Neural crest cell (in vitro differentiated cells): ENCODE results near the gene JUND. TPM values are rescaled to one million over a fixed set of nuclear protein-coding genes. Genes with fewer than 3 reads are reported as not detected.

Experiments used
- DNase-seq: peaks from one replicate; pipeline ENCODE4 v3.0.0; 2021; ENCODE audit warnings: low read depth, mixed read lengths, low spot score
- H3K27ac Mint-ChIP-seq: one replicate; pipeline ENCODE4 v1.8.0; 2021; ENCODE audit warnings: mild to moderate bottlenecking, mixed read lengths; ENCODE audit not compliant: unreplicated experiment
- H3K27me3 Mint-ChIP-seq: 2 replicates; pipeline ENCODE4 v1.8.0; 2021; ENCODE audit warnings: low read depth, mild to moderate bottlenecking, mixed read lengths
- H3K36me3 Mint-ChIP-seq: 2 replicates; pipeline ENCODE4 v1.8.0; 2021; ENCODE audit warnings: low read depth, mild to moderate bottlenecking, mixed read lengths
- H3K4me1 Mint-ChIP-seq: 2 replicates; pipeline ENCODE4 v1.8.0; 2021; ENCODE audit warnings: mixed read lengths
- H3K4me3 Mint-ChIP-seq: one replicate; pipeline ENCODE4 v1.8.0; 2021; ENCODE audit warnings: mild to moderate bottlenecking, mixed read lengths
- H3K9me3 Mint-ChIP-seq: 2 replicates; pipeline ENCODE4 v1.8.0; 2021; ENCODE audit warnings: mixed read lengths
- total RNA-seq: library from RNA; stranded (reverse); gene quantifications from 2 replicates; pipeline ENCODE4 v1.2.1, GENCODE V29; 2021
- TF ChIP-seq, protein P1 (sequence below): fragments of 200-600 bp; sonication (generic); conservative IDR thresholded peaks from 2 replicates; pipeline ENCODE4 v1.5.0; 2021; ENCODE audit warnings: antibody characterized with exemption, mild to moderate bottlenecking

Gene JUND
- total RNA-seq, 1 donor from 2014 or later, result 85.1 TPM

GRCh38 chr19:18257503-18258470 lies 23.6 kb downstream of the JUND start:
- H3K4me1 Mint-ChIP-seq, result no peaks in the 10 kb centered on the region
- H3K9me3 Mint-ChIP-seq, result peaks cover 2% of the 10 kb centered on the region
- H3K27me3 Mint-ChIP-seq, result peaks cover 24% of the 10 kb centered on the region
- no peaks in the 10 kb centered on the region for H3K36me3 Mint-ChIP-seq
- H3K27ac Mint-ChIP-seq, result no peak overlapping the region
- no peak overlapping the region for H3K4me3 Mint-ChIP-seq
- no peak for DNase-seq
- TF ChIP-seq, protein P1, sequence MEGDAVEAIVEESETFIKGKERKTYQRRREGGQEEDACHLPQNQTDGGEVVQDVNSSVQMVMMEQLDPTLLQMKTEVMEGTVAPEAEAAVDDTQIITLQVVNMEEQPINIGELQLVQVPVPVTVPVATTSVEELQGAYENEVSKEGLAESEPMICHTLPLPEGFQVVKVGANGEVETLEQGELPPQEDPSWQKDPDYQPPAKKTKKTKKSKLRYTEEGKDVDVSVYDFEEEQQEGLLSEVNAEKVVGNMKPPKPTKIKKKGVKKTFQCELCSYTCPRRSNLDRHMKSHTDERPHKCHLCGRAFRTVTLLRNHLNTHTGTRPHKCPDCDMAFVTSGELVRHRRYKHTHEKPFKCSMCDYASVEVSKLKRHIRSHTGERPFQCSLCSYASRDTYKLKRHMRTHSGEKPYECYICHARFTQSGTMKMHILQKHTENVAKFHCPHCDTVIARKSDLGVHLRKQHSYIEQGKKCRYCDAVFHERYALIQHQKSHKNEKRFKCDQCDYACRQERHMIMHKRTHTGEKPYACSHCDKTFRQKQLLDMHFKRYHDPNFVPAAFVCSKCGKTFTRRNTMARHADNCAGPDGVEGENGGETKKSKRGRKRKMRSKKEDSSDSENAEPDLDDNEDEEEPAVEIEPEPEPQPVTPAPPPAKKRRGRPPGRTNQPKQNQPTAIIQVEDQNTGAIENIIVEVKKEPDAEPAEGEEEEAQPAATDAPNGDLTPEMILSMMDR, result no peak

DNA sequence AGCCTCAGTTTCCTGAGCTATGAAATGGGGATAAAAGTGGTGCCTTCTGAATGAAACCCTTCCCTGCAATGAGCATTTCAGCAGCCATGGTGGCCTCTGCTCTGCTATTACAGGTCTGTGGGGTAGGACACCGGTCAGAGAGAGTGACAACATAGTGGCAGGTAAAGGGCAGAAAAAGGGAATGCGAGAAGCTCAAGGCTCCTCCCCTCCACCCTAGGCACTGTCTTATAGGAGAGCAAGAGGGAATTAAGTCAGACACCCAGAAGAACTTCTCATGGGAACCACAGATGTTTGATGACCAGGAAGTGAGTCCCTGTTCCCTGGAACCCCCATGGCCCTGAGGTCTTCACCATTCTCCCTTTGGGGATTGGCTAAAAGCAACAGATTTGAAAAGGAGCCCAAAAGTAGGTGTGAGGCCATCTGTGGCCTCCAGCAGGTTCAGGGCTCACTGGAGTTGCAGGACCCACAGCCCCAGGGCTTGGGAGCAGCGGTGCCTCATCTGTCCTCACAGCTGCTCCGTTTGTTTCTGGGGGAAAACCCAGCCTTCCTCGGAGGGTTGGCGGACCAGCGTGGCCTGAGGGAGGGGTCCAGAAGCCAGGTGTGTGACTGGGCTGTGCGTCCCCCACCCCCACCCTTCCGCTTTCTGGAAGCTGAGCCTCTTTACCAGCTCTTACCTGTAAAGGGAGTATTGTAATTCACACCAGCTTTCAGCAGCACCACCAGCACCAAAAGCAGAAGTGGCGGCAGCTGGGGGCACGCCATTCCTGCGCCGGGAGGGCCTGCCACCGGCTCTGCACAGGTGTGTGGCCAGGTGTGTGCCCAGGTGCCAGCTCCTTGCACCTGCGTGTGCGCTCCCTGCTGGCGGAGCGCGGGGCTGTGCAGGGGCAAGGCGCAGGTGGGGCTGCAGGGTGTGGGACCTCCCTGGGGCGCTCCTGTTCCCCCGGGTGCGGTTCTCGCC lies 26.6 kb downstream of the JUND start:
- H3K4me3 Mint-ChIP-seq, result no peak overlapping the region

GRCh38 chr19:18253716-18254115 lies 27.7 kb downstream of the JUND start:
- no peaks in the 10 kb centered on the region for H3K9me3 Mint-ChIP-seq
- H3K36me3 Mint-ChIP-seq, result no peaks in the 10 kb centered on the region
- no peak for DNase-seq
- peaks cover 31% of the 10 kb centered on the region for H3K27me3 Mint-ChIP-seq
- no peaks in the 10 kb centered on the region for H3K4me1 Mint-ChIP-seq
- H3K4me3 Mint-ChIP-seq, result no peak overlapping the region
- TF ChIP-seq, protein P1, result no peak
- no peak overlapping the region for H3K27ac Mint-ChIP-seq

More for the DNA sequence above, 26.6 kb downstream of the JUND start:
- TF ChIP-seq, protein P1, result no peak
- no peaks in the 10 kb centered on the region for H3K9me3 Mint-ChIP-seq
- DNase-seq, result no peak
- no peak overlapping the region for H3K27ac Mint-ChIP-seq
- no peaks in the 10 kb centered on the region for H3K4me1 Mint-ChIP-seq
- H3K36me3 Mint-ChIP-seq, result no peaks in the 10 kb centered on the region
- H3K27me3 Mint-ChIP-seq, result peaks cover 31% of the 10 kb centered on the region

GRCh38 chr19:18253130-18253529 lies 28.3 kb downstream of the JUND start:
- Mint-ChIP-seq H3K27ac (no peak overlapping the region), H3K9me3 (no peaks in the 10 kb centered on the region), H3K36me3 (no peaks in the 10 kb centered on the region), H3K27me3 (peaks cover 31% of the 10 kb centered on the region), H3K4me3 (no peak overlapping the region), H3K4me1 (no peaks in the 10 kb centered on the region)
- TF ChIP-seq, protein P1, result no peak
- no peak for DNase-seq

DNA sequence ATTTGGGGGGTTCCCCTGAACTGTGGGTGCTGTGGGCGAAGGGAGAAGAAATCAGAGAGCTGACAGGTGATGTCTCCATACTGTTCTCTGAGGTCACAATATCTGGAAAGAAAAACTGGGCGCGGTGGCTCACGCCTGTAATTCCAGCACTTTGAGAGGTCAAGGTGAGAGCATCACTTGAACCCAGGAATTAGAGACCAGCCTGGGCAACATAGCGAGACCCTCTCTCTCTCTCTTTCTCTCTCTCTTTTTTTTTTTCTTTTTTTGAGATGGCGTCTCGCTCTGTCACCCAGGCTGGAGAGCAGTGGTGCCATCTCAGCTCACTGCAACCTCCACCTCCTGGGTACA lies 29.1 kb downstream of the JUND start:
- no peak overlapping the region for H3K27ac Mint-ChIP-seq
- H3K4me3 Mint-ChIP-seq, result no peak overlapping the region

More for the DNA sequence above, 29.1 kb downstream of the JUND start:
- Mint-ChIP-seq H3K4me1 (no peaks in the 10 kb centered on the region), H3K36me3 (no peaks in the 10 kb centered on the region), H3K9me3 (no peaks in the 10 kb centered on the region), H3K27me3 (peaks cover 31% of the 10 kb centered on the region)
- TF ChIP-seq, protein P1, result no peak
- DNase-seq, result no peak
